Measurements from ENCODE around the gene SPI1. TPM values are rescaled to one million over a fixed set of nuclear protein-coding genes. Genes with fewer than 3 reads are reported as not detected.

The SPI1 gene
- total RNA-seq, 1 donor: not detected

- H3K4me3 ChIP-seq (ENCODE audit: low read depth, low read length): no peak overlapping the region
- TF ChIP-seq, protein P1, sequence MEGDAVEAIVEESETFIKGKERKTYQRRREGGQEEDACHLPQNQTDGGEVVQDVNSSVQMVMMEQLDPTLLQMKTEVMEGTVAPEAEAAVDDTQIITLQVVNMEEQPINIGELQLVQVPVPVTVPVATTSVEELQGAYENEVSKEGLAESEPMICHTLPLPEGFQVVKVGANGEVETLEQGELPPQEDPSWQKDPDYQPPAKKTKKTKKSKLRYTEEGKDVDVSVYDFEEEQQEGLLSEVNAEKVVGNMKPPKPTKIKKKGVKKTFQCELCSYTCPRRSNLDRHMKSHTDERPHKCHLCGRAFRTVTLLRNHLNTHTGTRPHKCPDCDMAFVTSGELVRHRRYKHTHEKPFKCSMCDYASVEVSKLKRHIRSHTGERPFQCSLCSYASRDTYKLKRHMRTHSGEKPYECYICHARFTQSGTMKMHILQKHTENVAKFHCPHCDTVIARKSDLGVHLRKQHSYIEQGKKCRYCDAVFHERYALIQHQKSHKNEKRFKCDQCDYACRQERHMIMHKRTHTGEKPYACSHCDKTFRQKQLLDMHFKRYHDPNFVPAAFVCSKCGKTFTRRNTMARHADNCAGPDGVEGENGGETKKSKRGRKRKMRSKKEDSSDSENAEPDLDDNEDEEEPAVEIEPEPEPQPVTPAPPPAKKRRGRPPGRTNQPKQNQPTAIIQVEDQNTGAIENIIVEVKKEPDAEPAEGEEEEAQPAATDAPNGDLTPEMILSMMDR (IDR thresholded peaks at IDR 0.05; ENCODE audit: insufficient read depth, low read depth, low read length): no peak
- no peak for DNase-seq (ENCODE audit: low read depth)
Measured at GRCh38 chr11:47395223-47396048, 17.1 kb upstream of the SPI1 start.

- H3K4me3 ChIP-seq (ENCODE audit: low read depth, low read length): no peak overlapping the region
- TF ChIP-seq, protein P1 (IDR thresholded peaks at IDR 0.05; ENCODE audit: insufficient read depth, low read depth, low read length): no peak
Measured at GRCh38 chr11:47394322-47395222, 16.2 kb upstream of the SPI1 start.

GRCh38 chr11:47394050-47394321, 15.6 kb upstream of the SPI1 start:
- DNase-seq (ENCODE audit: low read depth): no peak
- TF ChIP-seq, protein P1 (IDR thresholded peaks at IDR 0.05; ENCODE audit: insufficient read depth, low read depth, low read length): no peak

More at GRCh38 chr11:47394322-47395222, 16.2 kb upstream of the SPI1 start:
- DNase-seq (ENCODE audit: low read depth): peak; percentile 57

GRCh38 chr11:47393163-47394049, 15.1 kb upstream of the SPI1 start:
- TF ChIP-seq, protein P1 (IDR thresholded peaks at IDR 0.05; ENCODE audit: insufficient read depth, low read depth, low read length): no peak
- no peak overlapping the region for H3K4me3 ChIP-seq (ENCODE audit: low read depth, low read length)
- DNase-seq (ENCODE audit: low read depth): peak; percentile 67

More at GRCh38 chr11:47394050-47394321, 15.6 kb upstream of the SPI1 start:
- H3K4me3 ChIP-seq (ENCODE audit: low read depth, low read length): no peak overlapping the region

GRCh38 chr11:47392546-47393162, 14.3 kb upstream of the SPI1 start:
- TF ChIP-seq, protein P1 (IDR thresholded peaks at IDR 0.05; ENCODE audit: insufficient read depth, low read depth, low read length): no peak
- DNase-seq (ENCODE audit: low read depth): no peak
- H3K4me3 ChIP-seq (ENCODE audit: low read depth, low read length): no peak overlapping the region
